Esophagus squamous epithelium (tissue), 5 donors: ENCODE measurements around the gene TMEM185B. TPM values are rescaled to one million over a fixed set of nuclear protein-coding genes. Genes with fewer than 3 reads are reported as not detected.
"Not testable (repeated sequence)": the region's sequence is repeated elsewhere in the genome, so short reads cannot be mapped to it uniquely, and the experiment has no call there.

Experiments
- DNase-seq: peaks from one replicate; lab custom pipeline; 2025; lab: John Stamatoyannopoulos, UW
- H3K27ac ChIP-seq, 4 donors: fragments of 200-600 bp; sonication (generic); one replicate each; pipeline ENCODE4 v1.5.1; 2016 to 2019; ENCODE audit warnings: mild to moderate bottlenecking in 1 of 4
- H3K27me3 ChIP-seq, 4 donors: fragments of 200-600 bp; sonication (generic); 1 replicate in 3 of 4; 2 replicates in 1 of 4; pipeline versions ENCODE4 v1.5.1 to v1.6.0; 2017 to 2021; ENCODE audit warnings: antibody characterized with exemption in 1 of 4
- H3K36me3 ChIP-seq, 3 donors: fragments of 200-600 bp; sonication (generic); one replicate each; pipeline ENCODE4 v1.5.1; 2016 to 2019
- H3K4me1 ChIP-seq, 3 donors: fragments of 200-600 bp; sonication (generic); one replicate each; pipeline ENCODE4 v1.5.1; 2017 to 2019
- H3K4me3 ChIP-seq, 4 donors: fragments of 200-600 bp; sonication (generic); 1 replicate in 3 of 4; 2 replicates in 1 of 4; pipeline ENCODE4 v1.5.1; 2016 to 2019; ENCODE audit warnings: mild to moderate bottlenecking in 2 of 4, moderate library complexity in 1 of 4
- H3K9me3 ChIP-seq, 3 donors: fragments of 200-600 bp; sonication (generic); one replicate each; pipeline ENCODE4 v1.5.1; 2016 to 2019
- POLR2A ChIP-seq, 4 donors: fragments of 450-650 bp; IDR thresholded peaks; one replicate each; pipeline ENCODE4 v1.6.1; 2017; ENCODE audit warnings: antibody characterized with exemption in 4 of 4, mild to moderate bottlenecking in 4 of 4, moderate library complexity in 3 of 4
- WGBS, 2 donors: methylation state at CpG; one replicate each; pipeline ENCODE4 v1.1.5; 2018; 5-methylcytosine and 5-hydroxymethylcytosine counted together
- intact Hi-C: fragments of 100-400 bp; cut with DNase I; formaldehyde crosslinking; loops from one replicate; pipeline ENCODE4 v1.15.0; 2022
- total RNA-seq, 4 donors: library from RNA; depleted of rRNA; stranded (reverse); fragments of >200 nt; gene quantifications; one replicate each; pipeline ENCODE4 v1.1.0, GENCODE V29; 2016
- TF ChIP-seq, protein P1 (sequence below), 6 experiments: fragments of 450-650 bp in 4 of 6; fragments of 200-600 bp in 2 of 6; sonication (generic) in 2 of 6; IDR thresholded peaks; one replicate each; pipeline ENCODE4 v1.5.1; 2016 to 2019; ENCODE audit warnings: antibody characterized with exemption in 6 of 6, mild to moderate bottlenecking in 4 of 6, moderate library complexity in 4 of 6
- donor health status: DM: yes; HTN: yes; CAD: no.

Gene TMEM185B
- total RNA-seq, 4 donors from 2014 or later: 20.9 to 24.8 (median 23.3) TPM

DNA sequence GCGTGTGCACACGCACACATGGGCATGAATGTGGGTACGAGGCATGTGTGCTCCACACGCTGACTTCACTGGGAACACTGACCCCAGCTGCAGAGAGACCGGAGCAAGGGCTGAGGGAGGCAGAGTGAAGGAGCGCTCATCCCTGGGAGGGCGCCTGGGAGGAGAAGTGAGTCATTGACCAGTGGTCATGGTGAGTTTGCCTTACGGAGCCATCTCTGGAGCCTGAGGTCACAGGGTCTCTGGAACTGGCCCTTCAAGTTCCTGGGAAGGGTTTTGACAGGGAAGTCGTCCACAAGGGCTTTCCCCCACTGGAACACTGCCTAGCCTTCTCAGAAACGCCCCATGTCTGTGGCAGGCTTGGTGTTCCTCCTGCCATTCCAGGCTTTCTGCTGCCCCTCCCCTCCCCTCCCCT is 14.3 kb upstream of the TMEM185B start:
- no peaks in the 10 kb centered on the region for H3K9me3 ChIP-seq
- peaks cover 5 to 43% (median 31%) of the 10 kb centered on the region in 3 donors for H3K4me1 ChIP-seq
- no peaks in the 10 kb centered on the region for H3K27me3 ChIP-seq
- TF ChIP-seq, protein P1, sequence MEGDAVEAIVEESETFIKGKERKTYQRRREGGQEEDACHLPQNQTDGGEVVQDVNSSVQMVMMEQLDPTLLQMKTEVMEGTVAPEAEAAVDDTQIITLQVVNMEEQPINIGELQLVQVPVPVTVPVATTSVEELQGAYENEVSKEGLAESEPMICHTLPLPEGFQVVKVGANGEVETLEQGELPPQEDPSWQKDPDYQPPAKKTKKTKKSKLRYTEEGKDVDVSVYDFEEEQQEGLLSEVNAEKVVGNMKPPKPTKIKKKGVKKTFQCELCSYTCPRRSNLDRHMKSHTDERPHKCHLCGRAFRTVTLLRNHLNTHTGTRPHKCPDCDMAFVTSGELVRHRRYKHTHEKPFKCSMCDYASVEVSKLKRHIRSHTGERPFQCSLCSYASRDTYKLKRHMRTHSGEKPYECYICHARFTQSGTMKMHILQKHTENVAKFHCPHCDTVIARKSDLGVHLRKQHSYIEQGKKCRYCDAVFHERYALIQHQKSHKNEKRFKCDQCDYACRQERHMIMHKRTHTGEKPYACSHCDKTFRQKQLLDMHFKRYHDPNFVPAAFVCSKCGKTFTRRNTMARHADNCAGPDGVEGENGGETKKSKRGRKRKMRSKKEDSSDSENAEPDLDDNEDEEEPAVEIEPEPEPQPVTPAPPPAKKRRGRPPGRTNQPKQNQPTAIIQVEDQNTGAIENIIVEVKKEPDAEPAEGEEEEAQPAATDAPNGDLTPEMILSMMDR (IDR thresholded peaks at IDR 0.05): no peak
- no peak for TF ChIP-seq POLR2A (IDR thresholded peaks at IDR 0.05)
- WGBS, 2 donors: 22 to 47% methylated on average over 3 to 10 of the region's 10 CpGs
- no peak overlapping the region for H3K4me3 ChIP-seq
- H3K27ac ChIP-seq: peak overlapping the region in 3 of 4 donors; percentile 63 to 80 (median 77)
- intact Hi-C loops: no loop called here
- DNase-seq: no peak
- no peaks in the 10 kb centered on the region for H3K36me3 ChIP-seq

DNA sequence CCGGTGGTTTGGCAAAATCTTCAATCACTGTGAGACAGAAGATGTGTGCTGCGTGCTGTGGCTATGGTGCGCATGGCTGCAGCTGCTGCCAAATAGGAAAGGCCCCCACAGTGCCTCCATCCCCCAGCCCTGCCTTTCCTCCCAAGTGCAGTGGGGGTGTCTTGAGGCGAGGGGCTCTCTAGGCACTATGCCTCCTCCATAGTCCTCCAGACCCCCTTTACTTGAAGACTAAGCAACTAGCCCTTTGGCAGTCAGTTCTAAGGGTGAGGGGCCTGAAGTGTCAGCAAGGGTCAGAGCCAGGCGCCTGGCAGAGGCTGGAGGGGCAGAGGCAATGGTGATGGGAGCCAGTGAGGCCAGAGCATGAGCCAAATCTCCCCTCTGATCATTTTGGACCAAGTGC is 13.6 kb upstream of the TMEM185B start:
- H3K4me1 ChIP-seq: peaks cover 5 to 47% (median 33%) of the 10 kb centered on the region in 3 donors
- no peak overlapping the region for H3K27ac ChIP-seq
- no peak for TF ChIP-seq POLR2A (IDR thresholded peaks at IDR 0.05)
- TF ChIP-seq, protein P1 (IDR thresholded peaks at IDR 0.05): no peak
- H3K9me3 ChIP-seq: no peaks in the 10 kb centered on the region
- WGBS, 2 donors: 81% methylated on average over 4 of the region's 5 CpGs; no CpG with 5 or more reads in 1 of the 2 donors
- no peaks in the 10 kb centered on the region for H3K36me3 ChIP-seq
- no peak overlapping the region for H3K4me3 ChIP-seq
- H3K27me3 ChIP-seq: no peaks in the 10 kb centered on the region
- no peak for DNase-seq
- intact Hi-C loops: no loop called here

DNA sequence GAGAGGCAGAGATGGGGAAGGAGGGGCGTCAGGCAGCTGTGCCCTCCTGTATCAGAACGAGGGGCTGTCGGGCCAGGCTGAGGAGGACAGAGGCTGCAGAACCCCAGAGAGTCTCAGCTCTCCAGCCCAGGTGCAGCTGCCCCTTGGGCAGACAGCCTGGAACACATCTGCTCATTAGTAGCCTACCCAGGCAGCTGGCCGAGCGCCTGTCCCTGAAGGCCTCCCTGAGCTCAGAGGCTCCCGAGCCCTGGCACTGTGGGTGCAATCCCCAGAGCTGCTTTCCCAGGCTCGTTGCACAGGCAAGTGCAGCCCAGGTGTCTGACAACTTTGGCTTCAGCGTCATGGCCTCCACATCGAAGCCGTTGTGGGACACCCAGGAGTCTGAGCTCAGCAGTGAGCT is 13.1 kb upstream of the TMEM185B start:
- 93 to 95% methylated on average over 3 to 5 of the region's 10 CpGs for WGBS, 2 donors
- intact Hi-C loops: no loop called here
- Histone ChIP-seq H3K36me3 (no peaks in the 10 kb centered on the region), H3K27ac (no peak overlapping the region), H3K27me3 (no peaks in the 10 kb centered on the region), H3K4me1 (peaks cover 5 to 52% (median 38%) of the 10 kb centered on the region in 3 donors), H3K4me3 (no peak overlapping the region), H3K9me3 (no peaks in the 10 kb centered on the region)
- no peak for DNase-seq
- TF ChIP-seq, protein P1 (IDR thresholded peaks at IDR 0.05): no peak
- no peak for TF ChIP-seq POLR2A (IDR thresholded peaks at IDR 0.05)

DNA sequence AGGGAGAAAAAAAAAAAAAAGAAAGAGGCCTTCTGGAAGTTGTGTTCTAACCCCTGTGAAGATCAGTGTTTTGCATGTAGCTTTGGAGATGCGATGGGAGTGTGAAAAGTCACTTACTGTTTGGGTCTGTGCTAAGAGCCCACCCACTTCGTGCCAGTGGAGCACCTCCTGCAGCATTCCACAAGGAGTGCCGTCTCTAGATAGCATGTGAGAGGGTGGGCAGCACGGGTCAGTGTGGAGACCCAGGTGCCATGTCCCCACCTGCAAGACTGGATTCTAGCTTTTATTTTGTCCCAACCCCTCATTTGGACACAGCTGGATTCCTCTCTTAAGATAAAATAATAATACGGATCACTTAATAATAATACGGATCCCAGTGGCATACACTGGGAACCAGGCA is 12.5 kb upstream of the TMEM185B start:
- H3K27me3 ChIP-seq: no peaks in the 10 kb centered on the region
- no peak for DNase-seq
- H3K4me3 ChIP-seq: no peak overlapping the region
- TF ChIP-seq, protein P1 (IDR thresholded peaks at IDR 0.05): no peak
- no peak for TF ChIP-seq POLR2A (IDR thresholded peaks at IDR 0.05)
- H3K36me3 ChIP-seq: no peaks in the 10 kb centered on the region
- no peaks in the 10 kb centered on the region for H3K9me3 ChIP-seq
- intact Hi-C loops: no loop called here
- H3K27ac ChIP-seq: no peak overlapping the region
- 85 to 87% methylated on average over 6 of the region's 6 CpGs for WGBS, 2 donors
- H3K4me1 ChIP-seq: peaks cover 5 to 58% (median 40%) of the 10 kb centered on the region in 3 donors

DNA sequence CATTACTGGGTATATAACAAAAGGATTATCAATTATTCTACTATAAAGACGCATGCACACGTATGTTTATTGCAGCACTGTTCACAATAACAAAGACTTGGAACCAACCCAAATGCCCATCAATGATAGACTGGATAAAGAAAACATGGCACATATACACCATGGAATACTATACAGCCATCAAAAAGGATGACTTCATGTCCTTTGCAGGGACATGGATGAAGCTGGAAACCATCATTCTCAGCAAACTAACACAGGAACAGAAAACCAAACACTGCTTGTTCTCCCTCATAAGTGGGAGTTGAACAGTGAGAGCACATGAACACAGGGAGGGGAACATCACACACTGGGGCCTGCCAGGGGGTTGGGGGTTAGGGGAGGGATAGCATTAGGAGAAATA is 12.0 kb upstream of the TMEM185B start:
- DNase-seq, H3K4me3 ChIP-seq, H3K36me3 ChIP-seq, H3K9me3 ChIP-seq, H3K27me3 ChIP-seq, H3K27ac ChIP-seq, intact Hi-C loops: not testable (repeated sequence)
- peaks cover 5 to 55% (median 39%) of the 10 kb centered on the region in 3 donors for H3K4me1 ChIP-seq
- 95 to 97% methylated on average over 2 of the region's 2 CpGs for WGBS, 2 donors

DNA sequence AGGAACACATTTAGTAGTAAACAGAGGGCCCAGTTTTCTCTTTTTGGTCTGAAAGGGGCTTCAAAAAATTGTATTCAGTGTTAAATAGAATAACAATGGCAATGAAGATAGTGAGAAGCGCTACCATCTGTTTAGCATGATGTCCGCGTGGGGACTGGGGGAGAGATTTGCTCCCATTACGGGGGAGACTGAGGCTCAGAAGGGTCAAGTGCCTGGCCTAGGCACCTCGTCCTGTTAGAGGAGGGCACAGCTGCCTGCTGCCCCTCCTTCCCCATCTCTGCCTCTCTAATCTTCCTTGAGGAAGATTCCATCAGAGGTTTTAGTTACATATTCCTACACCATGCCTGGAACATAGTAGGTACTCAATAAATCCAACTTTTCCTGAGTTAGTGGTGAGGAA is 10.1 kb upstream of the TMEM185B start:
- Histone ChIP-seq H3K27me3 (no peaks in the 10 kb centered on the region), H3K9me3 (no peaks in the 10 kb centered on the region), H3K4me3 (no peak overlapping the region), H3K4me1 (peaks cover 0 to 36% (median 20%) of the 10 kb centered on the region in 3 donors), H3K27ac (peak overlapping the region in 2 of 4 donors; percentile 87 to 89), H3K36me3 (no peaks in the 10 kb centered on the region)
- no peak for DNase-seq
- 88 to 90% methylated on average over 5 of the region's 5 CpGs for WGBS, 2 donors
- TF ChIP-seq POLR2A (IDR thresholded peaks at IDR 0.05): no peak
- TF ChIP-seq, protein P1 (IDR thresholded peaks at IDR 0.05): no peak
- intact Hi-C loops: no loop called here
